Ovary (tissue), 3 donors: ENCODE measurements around the gene ABTB2.

Experiments used
- POLR2A ChIP-seq: fragments of 450-650 bp; IDR thresholded peaks from one replicate; pipeline ENCODE4 v1.6.1; 2017; ENCODE audit warnings: antibody characterized with exemption, mild to moderate bottlenecking, moderate library complexity
- TF ChIP-seq, protein P1 (sequence below), 3 donors: fragments of 450-650 bp in 2 of 3; fragments of 200-600 bp in 1 of 3; IDR thresholded peaks; one replicate each; pipeline versions ENCODE4 v1.5.1 to v1.8.0; 2016 to 2022; ENCODE audit warnings: antibody characterized with exemption in 3 of 3, mild to moderate bottlenecking in 1 of 3
- donor health status: DM: no; HTN: no; CAD: no.

DNA sequence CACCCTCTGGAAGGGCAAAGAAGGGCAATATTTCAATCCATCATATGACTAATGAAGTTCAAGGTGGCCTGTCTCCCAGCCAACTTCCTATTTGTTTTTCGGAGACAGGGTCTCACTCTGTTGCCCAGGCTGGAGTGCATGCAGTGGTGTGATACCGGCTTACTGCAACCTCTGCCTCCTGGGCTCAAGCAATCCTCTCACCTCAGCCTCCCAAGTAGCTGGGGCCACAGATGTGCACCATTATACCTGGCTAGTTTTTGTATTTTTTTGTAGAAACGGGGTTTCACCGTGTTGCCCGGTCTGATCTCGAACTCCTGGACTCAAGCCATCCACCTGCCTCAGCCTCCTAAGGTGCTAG lies 13.4 kb downstream of the ABTB2 start:
- TF ChIP-seq, protein P1, sequence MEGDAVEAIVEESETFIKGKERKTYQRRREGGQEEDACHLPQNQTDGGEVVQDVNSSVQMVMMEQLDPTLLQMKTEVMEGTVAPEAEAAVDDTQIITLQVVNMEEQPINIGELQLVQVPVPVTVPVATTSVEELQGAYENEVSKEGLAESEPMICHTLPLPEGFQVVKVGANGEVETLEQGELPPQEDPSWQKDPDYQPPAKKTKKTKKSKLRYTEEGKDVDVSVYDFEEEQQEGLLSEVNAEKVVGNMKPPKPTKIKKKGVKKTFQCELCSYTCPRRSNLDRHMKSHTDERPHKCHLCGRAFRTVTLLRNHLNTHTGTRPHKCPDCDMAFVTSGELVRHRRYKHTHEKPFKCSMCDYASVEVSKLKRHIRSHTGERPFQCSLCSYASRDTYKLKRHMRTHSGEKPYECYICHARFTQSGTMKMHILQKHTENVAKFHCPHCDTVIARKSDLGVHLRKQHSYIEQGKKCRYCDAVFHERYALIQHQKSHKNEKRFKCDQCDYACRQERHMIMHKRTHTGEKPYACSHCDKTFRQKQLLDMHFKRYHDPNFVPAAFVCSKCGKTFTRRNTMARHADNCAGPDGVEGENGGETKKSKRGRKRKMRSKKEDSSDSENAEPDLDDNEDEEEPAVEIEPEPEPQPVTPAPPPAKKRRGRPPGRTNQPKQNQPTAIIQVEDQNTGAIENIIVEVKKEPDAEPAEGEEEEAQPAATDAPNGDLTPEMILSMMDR (IDR thresholded peaks at IDR 0.05) = no peak
- TF ChIP-seq POLR2A = no peak
